GM12891 (cell line): Measurements from ENCODE around the gene CALML5.

ENCODE experiments used
- PAX5 ChIP-seq: IDR thresholded peaks from 2 replicates; pipeline ENCODE4 v1.6.1; 2011; ENCODE audit warnings: low read length, moderate library complexity, mild to moderate bottlenecking; ENCODE audit not compliant: insufficient read depth, severe bottlenecking
- POLR2A ChIP-seq: IDR thresholded peaks from 2 replicates; pipeline ENCODE4 v1.6.1; 2011; ENCODE audit warnings: low read depth, low read length, control low read depth
- POLR2AphosphoS5 ChIP-seq: IDR thresholded peaks from 2 replicates; pipeline ENCODE4 v1.6.1; 2011; ENCODE audit warnings: low read depth, low read length, control low read depth
- POU2F2 ChIP-seq: IDR thresholded peaks from 2 replicates; pipeline ENCODE4 v1.6.1; 2011; ENCODE audit warnings: low read depth, mild to moderate bottlenecking, control low read depth, low read length, moderate library complexity
- TAF1 ChIP-seq: IDR thresholded peaks from 2 replicates; pipeline ENCODE4 v1.6.1; 2011; ENCODE audit warnings: low read depth, low read length, control low read depth

DNA sequence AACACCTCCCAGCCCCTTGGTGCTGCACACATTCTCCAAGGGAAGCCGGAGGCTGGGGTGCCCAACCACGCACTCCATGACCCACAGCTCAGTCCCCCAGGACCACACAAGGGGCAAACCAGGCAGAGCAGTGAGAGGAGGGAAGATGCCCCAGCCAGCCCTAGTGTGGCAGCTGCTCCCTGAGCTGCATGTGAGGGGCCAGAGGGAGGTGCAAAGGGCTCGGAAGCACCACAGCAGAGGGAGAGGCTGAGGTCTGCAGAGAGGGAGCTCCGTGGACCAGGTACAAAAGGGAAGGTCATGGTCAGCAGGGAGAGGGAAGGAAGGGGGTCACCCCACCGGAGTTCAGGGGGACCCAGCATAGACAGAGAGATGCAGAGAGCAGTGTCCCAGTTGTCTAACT, 1.5 kb upstream of the CALML5 start:
- TF ChIP-seq POLR2A (no peak), POLR2AphosphoS5 (no peak), TAF1 (no peak), PAX5 (no peak), POU2F2 (no peak)
